HepG2 (cell line): Measurements from ENCODE around the gene EIF4G1. TPM values are rescaled to one million over a fixed set of nuclear protein-coding genes. Genes with fewer than 3 reads are reported as not detected.

Experiments
- CEBPB ChIP-seq: IDR thresholded peaks from 2 replicates; pipeline ENCODE4 v1.6.1; 2011; ENCODE audit warnings: low read depth, low read length, improper control_type of control experiment, borderline replicate concordance
- CHD4 ChIP-seq: fragments of 200-600 bp; sonication (generic); IDR thresholded peaks from 2 replicates; pipeline ENCODE4 v1.7.0; 2017; ENCODE audit warnings: mild to moderate bottlenecking, low read length, borderline replicate concordance
- FOXA1 ChIP-seq, 2 experiments: fragments of 450-650 bp in 1 of 2; sonication (generic) in 1 of 2; formaldehyde crosslinking in 1 of 2; IDR thresholded peaks; 2 replicates each; pipeline versions ENCODE4 v1.4.0 to v1.6.1; 2016 to 2020; ENCODE audit warnings: missing genetic modification reagents in 1 of 2
- FOXK2 ChIP-seq: fragments of 450-650 bp; IDR thresholded peaks from 2 replicates; pipeline ENCODE4 v1.6.1; 2016
- MIER3 ChIP-seq: IDR thresholded peaks from 2 replicates; pipeline ENCODE4 v1.6.1; 2016; ENCODE audit warnings: missing compliant biosample characterization, borderline replicate concordance
- NCOR1 ChIP-seq: fragments of 200-600 bp; sonication (generic); IDR thresholded peaks from 2 replicates; pipeline ENCODE4 v1.7.0; 2017; ENCODE audit warnings: antibody characterized with exemption, low read length, borderline replicate concordance
- PHF21A ChIP-seq: sonication (generic); formaldehyde crosslinking; IDR thresholded peaks from 2 replicates; pipeline ENCODE4 v1.5.0; 2020; ENCODE audit warnings: mild to moderate bottlenecking, missing genetic modification reagents
- PHF8 ChIP-seq: sonication (generic); formaldehyde crosslinking; IDR thresholded peaks from 2 replicates; pipeline ENCODE4 v1.5.0; 2020; ENCODE audit warnings: missing genetic modification reagents
- RBFOX2 ChIP-seq: fragments of 200-400 bp; formaldehyde crosslinking; IDR thresholded peaks from 2 replicates; pipeline ENCODE4 v1.6.1; 2017; ENCODE audit warnings: low read depth, mild to moderate bottlenecking, low read length
- SAP130 ChIP-seq: IDR thresholded peaks from 2 replicates; pipeline ENCODE4 v1.6.1; 2016; ENCODE audit warnings: low read depth
- SIX1 ChIP-seq: sonication (generic); formaldehyde crosslinking; IDR thresholded peaks from 2 replicates; pipeline ENCODE4 v1.4.0; 2020; ENCODE audit warnings: missing genetic modification reagents, borderline replicate concordance
- TBX3 ChIP-seq: fragments of 450-650 bp; IDR thresholded peaks from 2 replicates; pipeline ENCODE4 v1.6.1; 2017; ENCODE audit warnings: antibody characterized with exemption, mild to moderate bottlenecking, inconsistent platforms, borderline replicate concordance
- ZFX ChIP-seq: sonication (generic); formaldehyde crosslinking; IDR thresholded peaks from 2 replicates; pipeline ENCODE4 v1.4.0; 2020; ENCODE audit warnings: mild to moderate bottlenecking, low read depth, missing genetic modification reagents, moderate library complexity
- ZNF207 ChIP-seq: fragments of 450-650 bp; IDR thresholded peaks from 2 replicates; pipeline ENCODE4 v1.6.1; 2016; ENCODE audit warnings: antibody characterized with exemption, borderline replicate concordance
- ZNF232 ChIP-seq: sonication (generic); formaldehyde crosslinking; IDR thresholded peaks from 2 replicates; pipeline ENCODE4 v1.4.0; 2020; ENCODE audit warnings: missing genetic modification reagents, borderline replicate concordance
- ZNF367 ChIP-seq: sonication (generic); formaldehyde crosslinking; IDR thresholded peaks from 2 replicates; pipeline ENCODE4 v1.4.0; 2020; ENCODE audit warnings: missing genetic modification reagents, borderline replicate concordance
- ZNF552 ChIP-seq: sonication (generic); formaldehyde crosslinking; IDR thresholded peaks from 2 replicates; pipeline ENCODE4 v1.9.0; 2022; ENCODE audit warnings: missing genetic modification reagents, mild to moderate bottlenecking, borderline replicate concordance
- ZNF746 ChIP-seq: sonication (generic); formaldehyde crosslinking; IDR thresholded peaks from 2 replicates; pipeline ENCODE4 v1.8.0; 2022; ENCODE audit warnings: mild to moderate bottlenecking, missing genetic modification reagents
- ZNF766 ChIP-seq: sonication (generic); formaldehyde crosslinking; IDR thresholded peaks from 2 replicates; pipeline ENCODE4 v1.5.0; 2020; ENCODE audit warnings: missing genetic modification reagents, borderline replicate concordance
- ZNF850 ChIP-seq: sonication (generic); formaldehyde crosslinking; conservative IDR thresholded peaks from 2 replicates; pipeline ENCODE4 v1.9.0; 2021; ENCODE audit warnings: mild to moderate bottlenecking, missing genetic modification reagents
- polyA plus RNA-seq, 8 experiments: library from polyadenylated mRNA; depleted of rRNA in 3 of 8; stranded (reverse) in 7 of 8; unstranded in 1 of 8; fragments of >200 nt; fragmentation: Illumina TruSeq in 4 of 8; extraction: Trizol in 4 of 8; gene quantifications; 2 replicates each; pipeline versions ENCODE4 v1.2.1 to v1.2.3, GENCODE V29; 2011 to 2016; ENCODE audit warnings: low read depth in 4 of 8, missing spikeins in 1 of 8, mixed read lengths in 1 of 8; ENCODE audit not compliant: insufficient read depth in 1 of 8
- total RNA-seq, 5 experiments: library from RNA; depleted of rRNA; stranded (reverse); fragments of >200 nt; fragmentation: Illumina TruSeq; extraction: Trizol; gene quantifications; 2 replicates each; pipeline ENCODE4 v1.2.3, GENCODE V29; 2016; ENCODE audit warnings: low read depth in 1 of 5
- TF ChIP-seq, protein P1 (sequence below): sonication (generic); formaldehyde crosslinking; IDR thresholded peaks from 2 replicates; pipeline ENCODE4 v1.4.0; 2020; ENCODE audit warnings: low read depth, mild to moderate bottlenecking, missing genetic modification reagents
- TF ChIP-seq, protein P2 (sequence below): sonication (generic); formaldehyde crosslinking; IDR thresholded peaks from 2 replicates; pipeline ENCODE4 v1.4.0; 2020; ENCODE audit warnings: missing genetic modification reagents
- TF ChIP-seq, protein P3 (sequence below): sonication (generic); formaldehyde crosslinking; IDR thresholded peaks from 2 replicates; pipeline ENCODE4 v1.4.0; 2020; ENCODE audit warnings: missing genetic modification reagents
- TF ChIP-seq, protein P4 (sequence below): IDR thresholded peaks from 2 replicates; pipeline ENCODE4 v1.6.1; 2016; ENCODE audit warnings: low read depth, borderline replicate concordance

The EIF4G1 gene
- total and polyA plus RNA-seq, 2 of the 13 experiments (the other 11 are each of a cell fraction or from before 2014, with no cell fraction given) = 208 to 213 TPM

DNA sequence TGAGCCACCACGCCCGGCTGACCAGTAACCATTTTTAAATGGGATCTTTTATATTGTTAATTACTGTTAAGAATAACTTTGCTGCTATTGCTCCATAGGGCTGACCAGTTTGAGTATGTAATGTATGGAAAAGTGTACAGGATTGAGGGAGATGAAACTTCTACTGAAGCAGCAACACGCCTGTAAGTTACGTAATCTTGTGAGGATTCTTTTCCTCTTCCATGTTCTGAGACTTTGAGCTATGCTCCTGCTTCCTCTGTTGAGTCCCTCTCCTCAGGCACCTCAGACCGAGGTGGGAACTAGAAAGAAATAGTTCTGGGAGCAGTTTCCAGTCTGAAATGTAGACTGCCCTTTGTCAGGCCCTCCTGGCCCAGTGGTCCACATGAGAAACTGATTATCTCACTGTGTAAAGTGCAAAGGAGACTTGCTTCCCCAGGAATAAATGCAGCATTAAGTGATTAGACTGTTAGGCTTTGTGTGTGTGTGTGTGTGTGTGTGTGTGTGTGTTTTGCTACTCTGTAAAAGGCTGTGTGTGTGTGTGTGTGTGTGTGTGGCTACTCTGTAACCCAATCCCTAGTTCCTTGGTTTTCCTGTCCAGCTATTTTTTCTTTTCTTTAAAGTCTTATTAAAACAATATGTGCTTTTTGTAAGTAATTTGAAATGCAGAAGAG lies 52.3 kb downstream of the EIF4G1 start (continued):
- TF ChIP-seq, protein P1, sequence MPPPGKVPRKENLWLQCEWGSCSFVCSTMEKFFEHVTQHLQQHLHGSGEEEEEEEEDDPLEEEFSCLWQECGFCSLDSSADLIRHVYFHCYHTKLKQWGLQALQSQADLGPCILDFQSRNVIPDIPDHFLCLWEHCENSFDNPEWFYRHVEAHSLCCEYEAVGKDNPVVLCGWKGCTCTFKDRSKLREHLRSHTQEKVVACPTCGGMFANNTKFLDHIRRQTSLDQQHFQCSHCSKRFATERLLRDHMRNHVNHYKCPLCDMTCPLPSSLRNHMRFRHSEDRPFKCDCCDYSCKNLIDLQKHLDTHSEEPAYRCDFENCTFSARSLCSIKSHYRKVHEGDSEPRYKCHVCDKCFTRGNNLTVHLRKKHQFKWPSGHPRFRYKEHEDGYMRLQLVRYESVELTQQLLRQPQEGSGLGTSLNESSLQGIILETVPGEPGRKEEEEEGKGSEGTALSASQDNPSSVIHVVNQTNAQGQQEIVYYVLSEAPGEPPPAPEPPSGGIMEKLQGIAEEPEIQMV (CRISPR knock-in tag) = no peak; the same call in 1 of the 2 replicates
- TF ChIP-seq FOXA1 (IDR thresholded peaks at IDR 0.05) (no peak), FOXA1 (CRISPR knock-in tag; IDR thresholded peaks at IDR 0.05) (peak; percentile 39; the same call in 1 of the 2 replicates), ZNF746 (CRISPR knock-in tag) (no peak), RBFOX2 (peak; percentile 43; the same call in 1 of the 2 replicates), ZNF552 (CRISPR knock-in tag) (no peak), NCOR1 (peak; percentile 44; the same call in 1 of the 2 replicates), CEBPB (peak; percentile 67), FOXK2 (no peak), ZNF207 (no peak), CHD4 (no peak), TBX3 (peak; percentile 16; the same call in 1 of the 2 replicates), ZNF367 (CRISPR knock-in tag) (no peak), ZNF232 (CRISPR knock-in tag) (no peak), ZFX (peak; percentile 37; the same call in 1 of the 2 replicates), PHF8 (no peak), ZNF850 (CRISPR knock-in tag) (no peak), ZNF766 (CRISPR knock-in tag) (no peak), PHF21A (CRISPR knock-in tag) (peak; percentile 67), SIX1 (0 out of 2 replicates have a peak, but pooled peaks have one; percentile 61), SAP130 (0 out of 2 replicates have a peak, but pooled peaks have one; percentile 15), MIER3 (no peak)
- TF ChIP-seq, protein P2, sequence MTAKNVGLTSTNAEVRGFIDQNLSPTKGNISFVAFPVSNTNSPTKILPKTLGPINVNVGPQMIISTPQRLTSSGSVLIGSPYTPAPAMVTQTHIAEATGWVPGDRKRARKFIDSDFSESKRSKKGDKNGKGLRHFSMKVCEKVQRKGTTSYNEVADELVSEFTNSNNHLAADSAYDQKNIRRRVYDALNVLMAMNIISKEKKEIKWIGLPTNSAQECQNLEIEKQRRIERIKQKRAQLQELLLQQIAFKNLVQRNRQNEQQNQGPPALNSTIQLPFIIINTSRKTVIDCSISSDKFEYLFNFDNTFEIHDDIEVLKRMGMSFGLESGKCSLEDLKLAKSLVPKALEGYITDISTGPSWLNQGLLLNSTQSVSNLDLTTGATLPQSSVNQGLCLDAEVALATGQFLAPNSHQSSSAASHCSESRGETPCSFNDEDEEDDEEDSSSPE (CRISPR knock-in tag) = no peak
- TF ChIP-seq, protein P3, sequence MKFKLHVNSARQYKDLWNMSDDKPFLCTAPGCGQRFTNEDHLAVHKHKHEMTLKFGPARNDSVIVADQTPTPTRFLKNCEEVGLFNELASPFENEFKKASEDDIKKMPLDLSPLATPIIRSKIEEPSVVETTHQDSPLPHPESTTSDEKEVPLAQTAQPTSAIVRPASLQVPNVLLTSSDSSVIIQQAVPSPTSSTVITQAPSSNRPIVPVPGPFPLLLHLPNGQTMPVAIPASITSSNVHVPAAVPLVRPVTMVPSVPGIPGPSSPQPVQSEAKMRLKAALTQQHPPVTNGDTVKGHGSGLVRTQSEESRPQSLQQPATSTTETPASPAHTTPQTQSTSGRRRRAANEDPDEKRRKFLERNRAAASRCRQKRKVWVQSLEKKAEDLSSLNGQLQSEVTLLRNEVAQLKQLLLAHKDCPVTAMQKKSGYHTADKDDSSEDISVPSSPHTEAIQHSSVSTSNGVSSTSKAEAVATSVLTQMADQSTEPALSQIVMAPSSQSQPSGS (CRISPR knock-in tag) = no peak
- TF ChIP-seq, protein P4, sequence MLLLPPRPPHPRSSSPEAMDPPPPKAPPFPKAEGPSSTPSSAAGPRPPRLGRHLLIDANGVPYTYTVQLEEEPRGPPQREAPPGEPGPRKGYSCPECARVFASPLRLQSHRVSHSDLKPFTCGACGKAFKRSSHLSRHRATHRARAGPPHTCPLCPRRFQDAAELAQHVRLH (CRISPR knock-in tag) = no peak
